Activated CD8-positive, alpha-beta T cell treated with anti-CD3 and anti-CD28 coated beads, Interleukin-2, amount 10 ng/mL, durations not matched to agents 7 days and 5 days (primary cell): ENCODE data around the gene TMEM132E. TPM values are rescaled to one million over a fixed set of nuclear protein-coding genes. Genes with fewer than 3 reads are reported as not detected.

ENCODE experiments used
- ATAC-seq: fragments of 150-1000 bp; cut with Tn5 transposase; one replicate; pipeline ENCODE4 v1.10.0; 2021; ENCODE audit warnings: moderate library complexity
- CTCF ChIA-PET: fragments of 350-600 bp; sonication (Branson Sonifier 250); formaldehyde crosslinking; loops from one replicate; lab custom pipeline; 2021; ENCODE audit warnings: antibody characterized with exemption; lab: Charles Lee
- POLR2A ChIA-PET: fragments of 350-600 bp; sonication (Branson Sonifier 250); formaldehyde crosslinking; loops from one replicate; lab custom pipeline; 2021; ENCODE audit warnings: antibody characterized with exemption; lab: Charles Lee
- DNase-seq: peaks from one replicate; pipeline ENCODE4 v3.0.0-alpha.2; 2020
- H3K27ac Mint-ChIP-seq: one replicate; pipeline ENCODE4 v1.8.0; 2021; ENCODE audit warnings: mild to moderate bottlenecking, mixed read lengths
- H3K27me3 Mint-ChIP-seq: one replicate; pipeline ENCODE4 v1.8.0; 2021; ENCODE audit warnings: low read depth, mixed read lengths
- H3K36me3 Mint-ChIP-seq: one replicate; pipeline ENCODE4 v1.8.0; 2021; ENCODE audit warnings: low read depth, mixed read lengths
- H3K4me1 Mint-ChIP-seq: one replicate; pipeline ENCODE4 v1.8.0; 2021; ENCODE audit warnings: low read depth, mixed read lengths
- H3K4me3 Mint-ChIP-seq: one replicate; pipeline ENCODE4 v1.8.0; 2021; ENCODE audit warnings: mild to moderate bottlenecking, mixed read lengths
- H3K9me3 Mint-ChIP-seq: one replicate; pipeline ENCODE4 v1.8.0; 2022; ENCODE audit warnings: mixed read lengths; ENCODE audit not compliant: insufficient read depth
- total RNA-seq, 2 experiments: library from RNA; stranded (reverse); gene quantifications; one replicate each; pipeline ENCODE4 v1.2.3, GENCODE V29; 2021

TMEM132E gene
- total RNA-seq, 2 experiments from 2014 or later: not detected

DNA sequence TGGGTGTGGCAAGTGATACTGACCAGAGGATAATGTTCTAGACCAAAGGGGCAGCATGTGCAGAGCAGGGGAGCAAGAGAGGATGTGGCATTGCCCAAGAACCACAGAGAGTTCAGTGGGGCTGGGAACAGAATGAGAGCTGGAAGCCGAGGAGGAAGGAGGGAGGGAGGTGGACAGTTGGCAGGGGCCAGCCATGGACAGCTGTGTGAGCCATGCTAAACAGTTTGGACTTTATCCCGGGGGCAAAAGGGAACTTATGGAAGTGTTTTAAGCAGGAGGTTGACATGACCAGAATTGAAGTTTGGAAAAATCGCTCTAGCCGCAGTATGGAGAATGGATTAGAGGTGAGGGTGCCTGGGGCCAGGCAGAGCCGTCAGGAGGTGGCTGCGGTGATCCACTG is 29.4 kb upstream of the TMEM132E start:
- Mint-ChIP-seq H3K9me3 (no peaks in the 10 kb centered on the region), H3K27ac (no peak overlapping the region)

DNA sequence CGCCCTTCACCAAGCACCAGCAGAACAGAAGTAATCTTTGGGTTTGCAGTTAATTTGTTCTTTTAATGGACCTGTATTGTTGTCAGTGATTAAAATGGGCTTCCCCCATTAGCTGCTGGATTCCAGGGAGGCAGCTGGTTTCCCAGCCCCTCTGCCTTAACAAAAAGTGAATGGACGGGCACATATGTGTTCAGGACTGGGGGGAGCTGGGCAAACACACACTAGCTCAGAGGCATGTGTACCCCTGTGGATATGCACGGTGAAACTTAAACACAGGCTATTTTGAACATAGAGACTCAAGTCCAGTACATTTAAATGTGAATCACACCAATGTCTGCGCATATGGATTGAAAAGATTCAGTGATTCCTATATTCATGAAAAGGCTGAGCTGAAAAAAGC is 25.5 kb upstream of the TMEM132E start:
- ChIA-PET POLR2A (interaction anchor here (0.7 kb wide), 1 partner anchor 10 kb away, joined by 3 read pairs; no protein-coding TSS in a partner anchor), CTCF (interaction anchor here (1.6 to 1.7 kb wide), 2 partner anchors 10 to 12 kb away, joined by 4 to 7 read pairs; no protein-coding TSS in a partner anchor)
- DNase-seq: no peak
- no peaks in the 10 kb centered on the region for H3K4me1 Mint-ChIP-seq
- no peaks in the 10 kb centered on the region for H3K9me3 Mint-ChIP-seq
- H3K36me3 Mint-ChIP-seq: no peaks in the 10 kb centered on the region
- no peak for ATAC-seq
- H3K27ac Mint-ChIP-seq: no peak overlapping the region
- H3K27me3 Mint-ChIP-seq: peaks cover 14% of the 10 kb centered on the region
- no peak overlapping the region for H3K4me3 Mint-ChIP-seq

More for the DNA sequence above, 29.4 kb upstream of the TMEM132E start:
- no peak for DNase-seq
- no peak overlapping the region for H3K4me3 Mint-ChIP-seq
- H3K4me1 Mint-ChIP-seq: no peaks in the 10 kb centered on the region
- no peaks in the 10 kb centered on the region for H3K36me3 Mint-ChIP-seq
- ChIA-PET CTCF (no interaction called here), POLR2A (no interaction called here)
- ATAC-seq: no peak
- H3K27me3 Mint-ChIP-seq: peaks cover 15% of the 10 kb centered on the region

DNA sequence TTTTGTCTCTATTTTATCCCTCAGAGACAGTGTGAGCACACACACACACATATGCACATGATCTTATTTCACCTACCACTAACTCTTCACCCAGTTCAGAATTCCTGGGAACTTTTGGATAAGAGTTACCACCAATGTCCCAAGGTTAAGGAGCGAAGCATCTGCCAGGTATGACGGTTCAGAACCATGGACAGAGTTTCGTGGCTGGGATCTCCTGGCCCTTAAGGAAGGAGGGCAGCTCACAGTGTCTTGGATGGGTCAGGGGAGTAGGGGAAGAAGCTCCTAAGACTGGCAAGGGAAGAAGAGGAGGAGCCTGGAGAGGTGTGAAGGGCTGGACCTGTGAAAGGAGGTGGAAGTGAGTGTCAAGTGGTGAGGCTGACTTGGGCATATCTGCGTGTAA is 23.0 kb upstream of the TMEM132E start:
- Mint-ChIP-seq H3K36me3 (no peaks in the 10 kb centered on the region), H3K27ac (no peak overlapping the region), H3K9me3 (no peaks in the 10 kb centered on the region), H3K27me3 (peaks cover 9% of the 10 kb centered on the region), H3K4me1 (no peaks in the 10 kb centered on the region), H3K4me3 (no peak overlapping the region)
- no peak for ATAC-seq
- DNase-seq: no peak
- POLR2A ChIA-PET: no interaction called here
- CTCF ChIA-PET: interaction anchor here (1.1 to 1.5 kb wide), 2 partner anchors 12 to 14 kb away, joined by 4 read pairs; no protein-coding TSS in a partner anchor

DNA sequence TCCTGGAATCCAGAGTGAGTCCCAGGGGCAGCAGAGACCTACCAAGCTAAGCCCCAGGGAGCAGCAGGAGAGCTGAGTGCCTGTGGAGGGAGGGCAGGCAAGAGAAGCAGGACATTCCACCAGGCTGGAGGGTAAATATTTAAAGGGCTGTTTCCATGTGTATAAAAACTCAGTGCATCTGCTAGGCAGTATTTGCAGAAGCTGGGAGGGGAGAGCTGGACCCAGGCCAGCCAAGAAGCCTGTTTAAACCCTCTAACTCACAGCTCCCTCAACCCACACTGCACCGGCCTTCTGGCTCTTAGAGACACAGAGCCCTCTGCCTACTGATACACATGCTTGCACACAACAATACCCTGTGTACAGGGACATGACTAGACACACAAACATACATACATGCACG is 22.5 kb upstream of the TMEM132E start:
- POLR2A ChIA-PET: no interaction called here
- no peak for ATAC-seq
- H3K4me1 Mint-ChIP-seq: no peaks in the 10 kb centered on the region
- H3K36me3 Mint-ChIP-seq: no peaks in the 10 kb centered on the region
- H3K27me3 Mint-ChIP-seq: peaks cover 10% of the 10 kb centered on the region
- no peak for DNase-seq
- CTCF ChIA-PET: interaction anchor here (1.1 to 1.5 kb wide), 2 partner anchors 13 to 14 kb away, joined by 4 read pairs; no protein-coding TSS in a partner anchor
- H3K9me3 Mint-ChIP-seq: no peaks in the 10 kb centered on the region
- no peak overlapping the region for H3K4me3 Mint-ChIP-seq
- H3K27ac Mint-ChIP-seq: no peak overlapping the region

DNA sequence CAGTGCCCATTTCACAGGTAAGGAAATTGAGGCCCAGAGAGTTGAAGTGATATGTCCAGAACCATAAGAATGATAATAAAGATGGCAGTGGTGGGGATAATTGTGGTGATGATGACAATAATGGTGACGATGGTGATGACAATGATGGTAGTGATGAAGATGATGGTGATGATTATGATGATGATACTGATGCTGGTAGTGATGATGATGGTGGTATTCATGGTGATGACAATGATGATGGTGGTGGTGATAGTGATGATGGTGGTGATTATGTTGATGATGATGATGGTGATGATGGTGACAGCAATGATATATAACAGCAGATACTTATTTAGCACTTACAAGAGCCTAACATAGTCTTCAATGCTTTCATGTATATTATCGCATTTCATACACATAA is 18.1 kb upstream of the TMEM132E start:
- H3K27me3 Mint-ChIP-seq: peaks cover 11% of the 10 kb centered on the region
- CTCF ChIA-PET: interaction anchor here (1.6 kb wide), 1 partner anchor 77 kb away, joined by 3 read pairs; no protein-coding TSS in a partner anchor
- DNase-seq: no peak
- H3K9me3 Mint-ChIP-seq: no peaks in the 10 kb centered on the region
- no peaks in the 10 kb centered on the region for H3K4me1 Mint-ChIP-seq
- POLR2A ChIA-PET: no interaction called here
- no peak overlapping the region for H3K4me3 Mint-ChIP-seq
- H3K36me3 Mint-ChIP-seq: no peaks in the 10 kb centered on the region
- ATAC-seq: no peak
- H3K27ac Mint-ChIP-seq: no peak overlapping the region

DNA sequence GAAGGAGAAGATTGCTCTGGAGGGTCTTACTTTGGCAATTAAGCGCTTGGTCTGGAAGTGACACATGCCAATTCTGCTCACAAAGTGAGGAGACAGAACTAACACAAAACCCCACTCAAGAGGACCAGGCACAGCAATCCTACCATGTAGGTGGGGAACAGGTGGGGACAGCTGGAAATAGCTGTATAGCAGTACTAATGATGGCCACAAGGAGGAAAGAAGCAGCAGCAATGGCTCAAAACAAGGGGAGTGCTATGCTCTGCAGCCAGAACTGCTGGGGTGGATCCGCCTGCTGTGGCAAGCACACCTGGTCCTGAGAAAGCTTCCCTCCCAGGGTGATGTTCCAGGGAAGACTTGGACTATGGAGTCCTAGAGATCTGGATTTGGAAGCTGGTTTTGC is 17.0 kb upstream of the TMEM132E start:
- ATAC-seq (no peak), DNase-seq (no peak)
- Mint-ChIP-seq H3K36me3 (no peaks in the 10 kb centered on the region), H3K4me1 (no peaks in the 10 kb centered on the region), H3K4me3 (no peak overlapping the region), H3K9me3 (no peaks in the 10 kb centered on the region), H3K27ac (no peak overlapping the region), H3K27me3 (peaks cover 11% of the 10 kb centered on the region)
- POLR2A ChIA-PET: no interaction called here
- CTCF ChIA-PET: interaction anchor here (1.0 kb wide), 1 partner anchor 76 kb away, joined by 3 read pairs; no protein-coding TSS in a partner anchor

DNA sequence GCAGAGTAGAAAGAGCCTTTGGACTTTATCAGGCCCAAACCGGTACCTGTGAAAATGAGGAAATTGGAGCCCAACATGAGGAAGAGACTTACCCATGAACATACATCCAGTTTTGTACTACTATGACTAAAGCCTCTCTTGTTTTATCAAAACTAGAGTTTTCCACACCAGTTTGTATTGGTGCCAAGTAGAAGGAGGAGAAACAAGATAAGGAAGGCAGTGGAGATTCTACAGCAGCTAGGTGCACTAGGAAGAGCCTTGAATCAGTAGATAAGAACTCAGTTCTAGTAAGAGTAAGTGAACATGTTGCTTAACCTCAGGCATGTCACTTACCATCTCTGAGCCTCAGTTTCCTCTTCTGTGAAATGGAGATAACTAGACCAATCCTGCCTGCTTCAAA is 13.7 kb upstream of the TMEM132E start:
- no peaks in the 10 kb centered on the region for H3K9me3 Mint-ChIP-seq
- H3K36me3 Mint-ChIP-seq: no peaks in the 10 kb centered on the region
- peaks cover 13% of the 10 kb centered on the region for H3K27me3 Mint-ChIP-seq
- POLR2A ChIA-PET: no interaction called here
- CTCF ChIA-PET: no interaction called here
- H3K4me1 Mint-ChIP-seq: no peaks in the 10 kb centered on the region
- DNase-seq (no peak), ATAC-seq (no peak)
- H3K4me3 Mint-ChIP-seq: no peak overlapping the region
- H3K27ac Mint-ChIP-seq: no peak overlapping the region

DNA sequence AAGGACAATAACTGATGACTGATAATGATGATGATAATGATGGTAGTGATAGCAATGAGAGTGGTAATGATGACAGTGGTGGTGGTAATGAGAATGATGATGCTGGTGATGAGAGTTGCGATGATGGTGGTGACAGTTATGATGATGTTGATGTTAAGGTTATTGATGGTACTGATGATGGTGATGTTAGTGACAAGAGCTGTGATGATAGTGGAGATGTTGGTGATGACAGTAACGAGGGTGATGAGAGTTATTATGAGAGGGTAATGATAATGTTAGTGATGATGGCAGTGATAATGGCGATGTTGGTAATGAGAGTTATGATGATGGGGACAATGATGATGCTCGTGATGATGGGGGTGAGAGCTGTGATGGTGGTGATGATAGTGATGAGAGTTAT is 13.2 kb upstream of the TMEM132E start:
- DNase-seq: no peak
- CTCF ChIA-PET: interaction anchor here (1.3 kb wide), 1 partner anchor 1181 kb away, joined by 3 read pairs; no protein-coding TSS in a partner anchor
- Mint-ChIP-seq H3K27ac (no peak overlapping the region), H3K4me1 (no peaks in the 10 kb centered on the region), H3K36me3 (no peaks in the 10 kb centered on the region), H3K27me3 (peaks cover 15% of the 10 kb centered on the region), H3K9me3 (no peaks in the 10 kb centered on the region), H3K4me3 (no peak overlapping the region)
- ATAC-seq: no peak
- POLR2A ChIA-PET: no interaction called here

DNA sequence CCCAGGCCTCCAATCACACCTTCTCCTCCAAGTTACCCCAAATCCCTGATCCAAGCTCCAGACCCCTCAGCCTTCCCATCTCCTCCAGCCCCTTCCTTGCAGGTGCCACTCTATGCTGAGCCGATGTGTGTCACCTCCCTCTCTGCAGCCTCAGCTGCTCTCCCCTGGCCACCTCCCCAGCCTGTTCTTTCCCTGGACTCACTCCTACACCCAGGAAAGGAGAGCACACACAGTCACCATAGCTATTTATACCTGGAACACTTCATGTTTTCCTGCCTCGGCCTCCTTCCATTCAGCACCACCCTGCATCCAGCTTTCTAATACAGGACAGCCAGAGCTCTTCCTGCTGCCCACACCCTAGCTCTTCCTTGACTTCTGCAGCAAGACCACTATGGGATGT is 12.5 kb upstream of the TMEM132E start:
- ChIA-PET CTCF (interaction anchor here (1.3 kb wide), 1 partner anchor 1181 kb away, joined by 3 read pairs; no protein-coding TSS in a partner anchor), POLR2A (no interaction called here)
- Mint-ChIP-seq H3K27ac (no peak overlapping the region), H3K9me3 (no peaks in the 10 kb centered on the region), H3K4me1 (no peaks in the 10 kb centered on the region), H3K36me3 (no peaks in the 10 kb centered on the region), H3K4me3 (no peak overlapping the region), H3K27me3 (peaks cover 16% of the 10 kb centered on the region)
- ATAC-seq: no peak
- no peak for DNase-seq

DNA sequence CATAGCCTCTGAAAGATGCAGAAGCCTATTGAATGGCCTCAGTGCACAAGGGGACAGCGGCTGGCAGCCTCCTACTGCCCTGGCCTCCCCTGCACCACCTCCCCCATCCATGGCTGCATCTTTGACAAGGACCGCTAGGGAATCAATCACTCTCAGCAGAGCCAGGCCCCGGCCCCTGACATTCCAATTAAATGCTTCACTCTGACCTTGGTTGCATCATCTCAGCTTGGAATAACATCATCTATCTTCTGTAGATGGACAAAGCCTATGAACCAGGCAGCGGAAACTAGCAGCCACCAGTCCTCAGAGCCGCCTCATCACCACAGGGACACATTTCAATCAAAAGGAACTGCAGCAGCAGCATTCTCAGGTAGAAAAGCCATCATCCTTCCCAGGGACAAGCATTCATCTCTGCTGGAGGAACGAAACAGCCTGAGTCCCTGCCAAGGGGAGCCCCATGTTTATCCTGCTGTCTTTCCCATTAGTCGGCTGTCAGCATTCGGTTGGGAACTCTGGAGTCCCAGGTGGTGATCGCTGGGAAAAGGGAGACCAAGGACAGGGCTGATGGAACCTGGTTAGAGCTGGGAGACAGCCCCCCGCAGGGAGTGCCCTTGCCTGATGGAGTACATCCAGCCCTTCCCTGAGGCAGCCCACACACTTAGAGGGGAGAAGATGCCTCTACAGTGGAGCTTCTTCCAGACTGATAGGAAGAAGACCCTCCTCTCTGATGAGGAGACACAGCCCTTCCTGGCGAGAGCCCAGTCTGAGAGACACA is 11.5 kb upstream of the TMEM132E start:
- Mint-ChIP-seq H3K4me1 (no peaks in the 10 kb centered on the region), H3K36me3 (no peaks in the 10 kb centered on the region), H3K4me3 (no peak overlapping the region), H3K27ac (no peak overlapping the region), H3K27me3 (peaks cover 26% of the 10 kb centered on the region), H3K9me3 (no peaks in the 10 kb centered on the region)
- DNase-seq (no peak), ATAC-seq (no peak)
- ChIA-PET POLR2A (no interaction called here), CTCF (interaction anchor here (1.3 kb wide), 1 partner anchor 1180 kb away, joined by 3 read pairs; no protein-coding TSS in a partner anchor)

DNA sequence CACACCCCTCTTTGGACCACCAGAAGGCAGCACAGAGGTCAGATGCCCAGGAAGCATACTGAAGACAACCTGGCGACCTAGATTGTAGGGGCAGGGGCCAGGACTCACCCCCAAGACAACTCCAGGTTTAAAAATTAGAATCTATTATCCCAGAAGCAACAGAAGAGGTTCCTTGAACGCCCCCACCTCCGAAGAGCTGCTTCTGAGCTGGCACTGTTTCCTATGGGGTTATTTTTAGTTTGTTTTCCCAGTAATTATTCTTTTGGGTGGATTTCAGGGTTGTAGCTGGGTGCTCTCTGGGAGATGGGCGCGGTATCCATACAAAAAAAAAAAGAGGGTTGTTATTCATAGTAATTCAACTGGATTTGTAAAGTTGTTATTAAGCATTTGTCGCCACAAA is 10.4 kb upstream of the TMEM132E start:
- Mint-ChIP-seq H3K4me1 (no peaks in the 10 kb centered on the region), H3K4me3 (no peak overlapping the region), H3K27ac (no peak overlapping the region), H3K9me3 (no peaks in the 10 kb centered on the region), H3K36me3 (no peaks in the 10 kb centered on the region), H3K27me3 (peaks cover 28% of the 10 kb centered on the region)
- ChIA-PET CTCF (interaction anchor here (1.4 kb wide), 1 partner anchor 551 kb away, joined by 3 read pairs; the partner anchor contains the start of gene RAD51D), POLR2A (no interaction called here)
- ATAC-seq (no peak), DNase-seq (no peak)

DNA sequence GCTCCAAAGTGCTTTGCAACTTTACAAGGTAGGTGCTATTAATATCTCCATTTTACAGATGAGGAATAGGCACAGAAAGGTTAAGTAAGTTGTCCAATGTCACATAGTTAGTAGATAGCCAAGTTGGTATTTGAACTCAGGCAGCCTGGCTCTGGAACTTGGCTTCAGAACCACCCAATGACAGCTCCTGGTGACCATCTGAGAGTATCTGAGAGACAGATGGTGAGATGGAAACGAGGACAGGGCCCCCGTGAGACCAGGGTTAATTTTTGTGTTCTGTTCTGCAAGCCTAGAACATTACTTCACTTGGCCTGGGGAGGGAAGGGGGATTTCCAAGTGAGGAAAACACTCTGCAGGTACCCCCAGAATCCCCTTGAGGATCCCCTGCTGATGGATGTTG is 9.8 kb upstream of the TMEM132E start:
- Mint-ChIP-seq H3K27ac (no peak overlapping the region), H3K4me1 (no peaks in the 10 kb centered on the region), H3K36me3 (no peaks in the 10 kb centered on the region), H3K27me3 (peaks cover 33% of the 10 kb centered on the region), H3K4me3 (no peak overlapping the region), H3K9me3 (no peaks in the 10 kb centered on the region)
- POLR2A ChIA-PET: no interaction called here
- no peak for DNase-seq
- CTCF ChIA-PET: interaction anchor here (1.4 kb wide), 1 partner anchor 550 kb away, joined by 3 read pairs; the partner anchor contains the start of gene RAD51D
- ATAC-seq: no peak
